ENCODE data around the gene ZNF827. TPM values are rescaled to one million over a fixed set of nuclear protein-coding genes. Genes with fewer than 3 reads are reported as not detected.

The ZNF827 gene
- total RNA-seq, 1 experiment from 2014 or later: 29.4 TPM

DNA sequence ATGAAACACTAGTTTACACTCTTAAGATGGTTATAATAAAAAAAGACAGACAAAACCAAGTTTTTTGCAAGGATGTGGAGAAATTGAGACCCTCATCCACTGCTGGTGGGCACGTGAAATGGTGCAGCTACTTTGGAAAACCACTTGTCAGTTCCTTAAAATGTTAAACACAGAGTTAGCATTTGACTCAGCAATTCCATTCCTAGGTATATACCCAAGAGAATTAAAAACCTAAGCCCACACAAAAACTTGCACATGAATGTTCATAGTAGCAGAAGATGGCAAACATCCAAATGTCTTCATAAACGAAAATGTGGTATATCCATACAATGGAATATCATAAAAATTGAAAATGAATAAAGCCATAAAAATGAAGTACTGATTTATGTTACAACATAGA, 75.4 kb downstream of the ZNF827 start:
- H3K56ac ChIP-seq (ENCODE audit: insufficient read length, low read depth, low read length): no peak overlapping the region
- no peak overlapping the region for H4K8ac ChIP-seq (replicated peaks; ENCODE audit: insufficient read length, low read depth, low read length)
- H2BK120ac ChIP-seq (ENCODE audit: low read depth, low read length, poor library complexity, severe bottlenecking): no peak overlapping the region
- H3K23ac ChIP-seq (ENCODE audit: insufficient read length, low read depth, low read length): no peak overlapping the region
- no peak overlapping the region for H3K4me3 Mint-ChIP-seq
- no peak for DNase-seq
- H4K20me1 ChIP-seq (ENCODE audit: control insufficient read depth, insufficient read depth, insufficient read length): no peaks in the 10 kb centered on the region
- no peaks in the 10 kb centered on the region for H3K27me3 ChIP-seq (ENCODE audit: insufficient read depth, low read length)
- H3K4me2 ChIP-seq (ENCODE audit: insufficient read depth, insufficient read length, low read length): no peak overlapping the region
- no peaks in the 10 kb centered on the region for H3K9me3 ChIP-seq (ENCODE audit: control insufficient read depth, low read depth, low read length)
- no peaks in the 10 kb centered on the region for H3K23me2 ChIP-seq (ENCODE audit: insufficient read length, low read depth, low read length, poor library complexity, severe bottlenecking)
- H3K4me1 ChIP-seq (ENCODE audit: insufficient read depth, low read length): peaks cover 11% of the 10 kb centered on the region; the same call in 1 of the 2 replicates
- H2BK5ac ChIP-seq (ENCODE audit: insufficient read length, low read length): no peak overlapping the region
- no peak overlapping the region for H4K91ac ChIP-seq (ENCODE audit: insufficient read length, low read depth, low read length)
- H2BK20ac ChIP-seq (ENCODE audit: low read depth, low read length, poor library complexity, severe bottlenecking): no peak overlapping the region
- TF ChIP-seq, protein P1, sequence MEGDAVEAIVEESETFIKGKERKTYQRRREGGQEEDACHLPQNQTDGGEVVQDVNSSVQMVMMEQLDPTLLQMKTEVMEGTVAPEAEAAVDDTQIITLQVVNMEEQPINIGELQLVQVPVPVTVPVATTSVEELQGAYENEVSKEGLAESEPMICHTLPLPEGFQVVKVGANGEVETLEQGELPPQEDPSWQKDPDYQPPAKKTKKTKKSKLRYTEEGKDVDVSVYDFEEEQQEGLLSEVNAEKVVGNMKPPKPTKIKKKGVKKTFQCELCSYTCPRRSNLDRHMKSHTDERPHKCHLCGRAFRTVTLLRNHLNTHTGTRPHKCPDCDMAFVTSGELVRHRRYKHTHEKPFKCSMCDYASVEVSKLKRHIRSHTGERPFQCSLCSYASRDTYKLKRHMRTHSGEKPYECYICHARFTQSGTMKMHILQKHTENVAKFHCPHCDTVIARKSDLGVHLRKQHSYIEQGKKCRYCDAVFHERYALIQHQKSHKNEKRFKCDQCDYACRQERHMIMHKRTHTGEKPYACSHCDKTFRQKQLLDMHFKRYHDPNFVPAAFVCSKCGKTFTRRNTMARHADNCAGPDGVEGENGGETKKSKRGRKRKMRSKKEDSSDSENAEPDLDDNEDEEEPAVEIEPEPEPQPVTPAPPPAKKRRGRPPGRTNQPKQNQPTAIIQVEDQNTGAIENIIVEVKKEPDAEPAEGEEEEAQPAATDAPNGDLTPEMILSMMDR (conservative IDR thresholded peaks at IDR 0.05): no peak
- 0 out of 2 replicates have a peak, but pooled peaks cover 2% of the 10 kb centered on the region for H3K79me2 ChIP-seq (ENCODE audit: insufficient read depth, low read length)
- H3K9me3 Mint-ChIP-seq: no peaks in the 10 kb centered on the region
- no peak overlapping the region for H3K14ac ChIP-seq (ENCODE audit: insufficient read depth, low read length)
- H2AK5ac ChIP-seq (ENCODE audit: insufficient read length, low read length): no peak overlapping the region
- H3K27ac Mint-ChIP-seq: no peak overlapping the region
- H2BK12ac ChIP-seq (ENCODE audit: insufficient read length, low read depth, low read length): no peak overlapping the region
- no peaks in the 10 kb centered on the region for H3K27me3 Mint-ChIP-seq (ENCODE audit: low read depth)
- peaks cover 6 to 28% (median 10%) of the 10 kb centered on the region in 3 experiments; a peak in 6 of 7 replicates for H3K36me3 Mint-ChIP-seq (ENCODE audit: insufficient read depth in 1 of 3, low read depth in 3 of 3)
- WGBS (ENCODE audit: extremely low coverage, insufficient read length, low lambda C conversion rate): no CpG with 5 or more reads among the region's 2 CpGs
- no peak overlapping the region for H2BK15ac ChIP-seq (ENCODE audit: low read depth, low read length)
- no peak overlapping the region for H3K27ac ChIP-seq (ENCODE audit: insufficient read length, low read depth, low read length)
- H4K5ac ChIP-seq (ENCODE audit: insufficient read length, low read depth, low read length): no peak overlapping the region
- H3K79me1 ChIP-seq (ENCODE audit: insufficient read depth, low read depth, low read length, poor library complexity, severe bottlenecking): no peaks in the 10 kb centered on the region
- H2AFZ ChIP-seq (ENCODE audit: low read length): no peak overlapping the region
- no peak overlapping the region for H3K4ac ChIP-seq (ENCODE audit: low read depth, low read length)
- H3T11ph ChIP-seq (ENCODE audit: low read length): no peak overlapping the region
- H3K18ac ChIP-seq (ENCODE audit: insufficient read length, low read depth, low read length): no peak overlapping the region
- H3K9ac ChIP-seq (ENCODE audit: extremely low read depth, insufficient read length, low read length): no peak overlapping the region
- peaks cover 35% of the 10 kb centered on the region in 2 experiments for H3K4me1 Mint-ChIP-seq

Measured in H9 (cell line).